ENCODE data around the gene ADAMTS6. TPM values are rescaled to one million over a fixed set of nuclear protein-coding genes. Genes with fewer than 3 reads are reported as not detected.

Gene ADAMTS6
- total RNA-seq, 6 experiments from 2014 or later, result 23.1 to 29.9 (median 28.3) TPM

GRCh38 chr5:65320250-65320649 lies 161.5 kb downstream of the ADAMTS6 start:
- H3K9me3 Mint-ChIP-seq, result no peaks in the 10 kb centered on the region
- no peak for TF ChIP-seq CTCF (IDR thresholded peaks at IDR 0.05)
- H3K27me3 Mint-ChIP-seq (ENCODE audit: insufficient read depth), result no peaks in the 10 kb centered on the region
- peaks cover 32% of the 10 kb centered on the region for H3K36me3 Mint-ChIP-seq (ENCODE audit: low read depth)
- no peaks in the 10 kb centered on the region; the same call in 1 of the 2 replicates for H3K4me1 Mint-ChIP-seq (ENCODE audit: low read depth)
- no peak overlapping the region for H3K4me3 Mint-ChIP-seq
- no peak for DNase-seq
- no peak overlapping the region for H3K27ac Mint-ChIP-seq

GRCh38 chr5:65307931-65308330 lies 173.8 kb downstream of the ADAMTS6 start:
- DNase-seq, result no peak
- Mint-ChIP-seq H3K4me3 (no peak overlapping the region), H3K27ac (peak overlapping the region; percentile 65; the same call in 1 of the 2 replicates), H3K4me1 (ENCODE audit: low read depth) (peaks cover 75% of the 10 kb centered on the region), H3K27me3 (ENCODE audit: insufficient read depth) (no peaks in the 10 kb centered on the region), H3K36me3 (ENCODE audit: low read depth) (peaks cover 38% of the 10 kb centered on the region), H3K9me3 (peaks cover 5% of the 10 kb centered on the region; the same call in 1 of the 2 replicates)
- TF ChIP-seq CTCF (IDR thresholded peaks at IDR 0.05), result no peak

- H3K4me3 Mint-ChIP-seq, result no peak overlapping the region
- H3K27me3 Mint-ChIP-seq (ENCODE audit: insufficient read depth), result no peaks in the 10 kb centered on the region
- peaks cover 38% of the 10 kb centered on the region for H3K36me3 Mint-ChIP-seq (ENCODE audit: low read depth)
- peaks cover 68% of the 10 kb centered on the region for H3K4me1 Mint-ChIP-seq (ENCODE audit: low read depth)
- TF ChIP-seq CTCF (IDR thresholded peaks at IDR 0.05), result no peak
- DNase-seq, result no peak
- peak overlapping the region; percentile 65 for H3K27ac Mint-ChIP-seq
- H3K9me3 Mint-ChIP-seq, result peaks cover 5% of the 10 kb centered on the region; the same call in 1 of the 2 replicates
Observed at GRCh38 chr5:65307088-65307487, 174.6 kb downstream of the ADAMTS6 start.

GRCh38 chr5:65305913-65306312 lies 175.8 kb downstream of the ADAMTS6 start:
- Mint-ChIP-seq H3K36me3 (ENCODE audit: low read depth) (peaks cover 45% of the 10 kb centered on the region), H3K4me3 (no peak overlapping the region), H3K4me1 (ENCODE audit: low read depth) (peaks cover 59% of the 10 kb centered on the region), H3K27me3 (ENCODE audit: insufficient read depth) (no peaks in the 10 kb centered on the region), H3K9me3 (peaks cover 5% of the 10 kb centered on the region; the same call in 1 of the 2 replicates), H3K27ac (peak overlapping the region; percentile 49)
- DNase-seq, result peak; percentile 51
- TF ChIP-seq CTCF (IDR thresholded peaks at IDR 0.05), result no peak

- Mint-ChIP-seq H3K27ac (peak overlapping the region; percentile 75), H3K36me3 (ENCODE audit: low read depth) (peaks cover 42% of the 10 kb centered on the region), H3K27me3 (ENCODE audit: insufficient read depth) (no peaks in the 10 kb centered on the region), H3K9me3 (no peaks in the 10 kb centered on the region), H3K4me1 (ENCODE audit: low read depth) (peaks cover 23% of the 10 kb centered on the region), H3K4me3 (no peak overlapping the region)
- peak; percentile 86 for DNase-seq
- TF ChIP-seq CTCF (IDR thresholded peaks at IDR 0.05), result no peak
Observed at GRCh38 chr5:65299861-65300260, 181.9 kb downstream of the ADAMTS6 start.

- H3K27me3 Mint-ChIP-seq (ENCODE audit: insufficient read depth), result no peaks in the 10 kb centered on the region
- no peak for TF ChIP-seq CTCF (IDR thresholded peaks at IDR 0.05)
- no peak for DNase-seq
- peaks cover 34% of the 10 kb centered on the region for H3K36me3 Mint-ChIP-seq (ENCODE audit: low read depth)
- no peak overlapping the region for H3K27ac Mint-ChIP-seq
- H3K4me3 Mint-ChIP-seq, result no peak overlapping the region
- peaks cover 22% of the 10 kb centered on the region for H3K4me1 Mint-ChIP-seq (ENCODE audit: low read depth)
- no peaks in the 10 kb centered on the region for H3K9me3 Mint-ChIP-seq
Observed at GRCh38 chr5:65296067-65296466, 185.7 kb downstream of the ADAMTS6 start.

All from HFFc6 (cell line).